IPS-NIHi11 (cell line): ENCODE results near the gene SPDYE18.
"Not testable (repeated sequence)": the region's sequence is repeated elsewhere in the genome, so short reads cannot be mapped to it uniquely, and the experiment has no call there.

ENCODE experiments used
- DNase-seq: peaks from one replicate; pipeline ENCODE4 v3.0.0; 2012; ENCODE audit warnings: mixed read lengths, low spot score

SPDYE18 gene

GRCh38 chr7:77005461-77006057 is 56.8 kb downstream of the SPDYE18 start:
- not testable (repeated sequence) for DNase-seq

- not testable (repeated sequence) for DNase-seq
Measured at GRCh38 chr7:77004151-77004550, 58.2 kb downstream of the SPDYE18 start.

GRCh38 chr7:77003241-77003640 is 59.1 kb downstream of the SPDYE18 start:
- DNase-seq, result not testable (repeated sequence)

- DNase-seq, result not testable (repeated sequence)
Measured at GRCh38 chr7:77002678-77003233, 59.6 kb downstream of the SPDYE18 start.

DNA sequence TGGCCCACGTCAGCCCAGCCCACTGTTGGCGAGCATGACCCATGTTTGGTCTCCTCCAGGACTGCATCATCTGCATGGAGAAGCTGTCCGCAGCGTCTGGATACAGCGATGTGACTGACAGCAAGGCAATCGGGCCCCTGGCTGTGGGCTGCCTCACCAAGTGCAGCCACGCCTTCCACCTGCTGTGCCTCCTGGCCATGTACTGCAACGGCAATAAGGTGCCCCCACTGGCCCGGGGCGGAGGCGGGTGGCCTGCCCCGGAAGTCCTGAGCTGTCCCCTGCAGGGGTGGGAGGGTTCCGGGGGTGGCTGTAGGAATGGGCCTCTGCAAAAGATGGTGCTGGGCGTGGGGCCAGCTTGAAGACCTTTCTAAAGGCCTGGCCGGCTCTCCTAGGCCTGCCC is 60.3 kb downstream of the SPDYE18 start:
- DNase-seq, result peak; percentile 17
